SK-N-SH (cell line): Measurements from ENCODE around the gene KRT85. TPM values are rescaled to one million over a fixed set of nuclear protein-coding genes. Genes with fewer than 3 reads are reported as not detected.

Experiments
- CTCF ChIA-PET: fragments of 300-600, 350-600 bp; formaldehyde crosslinking; extraction: SDS; loops from one replicate; lab custom pipeline; 2021; lab: Yijun Ruan, JAX
- POLR2A ChIA-PET: fragments of 350-600 bp; sonication (Branson Sonifier 250); formaldehyde crosslinking; extraction: SDS; loops from one replicate; lab custom pipeline; 2020; ENCODE audit warnings: antibody characterized with exemption, inconsistent platforms; lab: Yijun Ruan, JAX
- DNase-seq: peaks from one replicate; pipeline ENCODE4 v3.0.0; 2012
- H2AFZ ChIP-seq: fragments of 200-600 bp; sonication (generic); 2 replicates; pipeline ENCODE4 v1.8.1; 2016; ENCODE audit warnings: antibody characterized with exemption, mild to moderate bottlenecking, low read depth
- H3F3A ChIP-seq: fragments of 200-600 bp; sonication (generic); replicated peaks from 2 replicates; pipeline ENCODE3; 2016; ENCODE audit warnings: antibody characterized with exemption, mild to moderate bottlenecking; ENCODE audit not compliant: insufficient read depth
- H3K27ac ChIP-seq, 2 experiments: fragments of 200-500 bp in 1 of 2; fragments of 200-600 bp in 1 of 2; sonication (Bioruptor generic) in 1 of 2; sonication (generic), shearing (Covaris generic) in 1 of 2; 2 replicates each; pipeline versions ENCODE4 v1.5.1 to v1.6.1; 2014 to 2016; ENCODE audit warnings: low read depth in 2 of 2, inconsistent platforms in 1 of 2, low read length in 1 of 2, mild to moderate bottlenecking in 1 of 2, mixed read lengths in 1 of 2
- H3K27me3 ChIP-seq: fragments of 200-600 bp; sonication (generic), shearing (Covaris generic); 2 replicates; pipeline ENCODE4 v1.6.1; 2016; ENCODE audit warnings: mixed run types; ENCODE audit not compliant: insufficient read depth
- H3K36me3 ChIP-seq, 2 experiments: fragments of 200-500 bp in 1 of 2; fragments of 200-600 bp in 1 of 2; sonication (Bioruptor generic) in 1 of 2; sonication (generic) in 1 of 2; replicated peaks in 1 of 2; 2 replicates each; pipeline versions ENCODE3 to v1.5.1; 2014 to 2016; ENCODE audit warnings: low read length in 1 of 2, mild to moderate bottlenecking in 1 of 2; ENCODE audit not compliant: insufficient read depth in 2 of 2, control insufficient read depth in 1 of 2
- H3K4me1 ChIP-seq, 2 experiments: fragments of 200-500 bp in 1 of 2; fragments of 200-600 bp in 1 of 2; sonication (Bioruptor generic) in 1 of 2; sonication (generic), shearing (Covaris generic) in 1 of 2; 2 replicates each; pipeline versions ENCODE4 v1.5.1 to v1.6.1; 2014 to 2016; ENCODE audit warnings: low read depth in 1 of 2, low read length in 1 of 2, mixed run types in 1 of 2; ENCODE audit not compliant: insufficient read depth in 2 of 2, control insufficient read depth in 1 of 2
- H3K4me2 ChIP-seq: fragments of 200-600 bp; sonication (generic), shearing (Covaris generic); 2 replicates; pipeline ENCODE4 v1.6.1; 2017; ENCODE audit warnings: mixed run types
- H3K4me3 ChIP-seq, 2 experiments: fragments of 200-500 bp in 1 of 2; fragments of 200-600 bp in 1 of 2; sonication (Bioruptor generic) in 1 of 2; sonication (generic), shearing (Covaris generic) in 1 of 2; 2 replicates each; pipeline versions ENCODE4 v1.5.1 to v1.8.1; 2014 to 2016; ENCODE audit warnings: low read depth in 2 of 2, inconsistent platforms in 1 of 2, low read length in 1 of 2, mild to moderate bottlenecking in 1 of 2, mixed read lengths in 1 of 2, moderate library complexity in 1 of 2
- H3K79me2 ChIP-seq: fragments of 200-600 bp; sonication (generic); 2 replicates; pipeline ENCODE4 v1.8.1; 2017; ENCODE audit warnings: mild to moderate bottlenecking; ENCODE audit not compliant: insufficient read depth
- H3K9ac ChIP-seq: fragments of 200-600 bp; sonication (generic); 2 replicates; pipeline ENCODE4 v1.6.1; 2017; ENCODE audit warnings: mixed run types
- H3K9me2 ChIP-seq: fragments of 200-600 bp; sonication (generic); 2 replicates; pipeline ENCODE4 v1.6.1; 2017; ENCODE audit warnings: mixed run types
- H3K9me3 ChIP-seq: fragments of 200-600 bp; sonication (generic); 2 replicates; pipeline ENCODE4 v1.6.1; 2017; ENCODE audit warnings: mixed run types, mild to moderate bottlenecking, moderate library complexity
- H4K20me1 ChIP-seq: fragments of 200-600 bp; sonication (generic); 2 replicates; pipeline ENCODE4 v1.6.1; 2017; ENCODE audit warnings: mild to moderate bottlenecking, mixed run types; ENCODE audit not compliant: insufficient read depth
- CHD2 ChIP-seq: fragments of 150-350 bp; IDR thresholded peaks from 2 replicates; pipeline ENCODE4 v1.6.1; 2018; ENCODE audit warnings: low read length; ENCODE audit not compliant: partially characterized antibody
- CTCF ChIP-seq: fragments of 200-600 bp; sonication (generic); IDR thresholded peaks from 2 replicates; pipeline ENCODE4 v1.6.1; 2017; ENCODE audit warnings: antibody characterized with exemption, mild to moderate bottlenecking, moderate library complexity
- ELF1 ChIP-seq: IDR thresholded peaks from 2 replicates; pipeline ENCODE4 v1.4.0; 2012
- EP300 ChIP-seq, 2 experiments: IDR thresholded peaks; 2 replicates each; pipeline versions ENCODE4 v1.4.0 to v1.6.1; 2012; ENCODE audit warnings: borderline replicate concordance in 1 of 2, low read depth in 1 of 2, low read length in 1 of 2
- EZH2phosphoT487 ChIP-seq: fragments of 200-600 bp; sonication (generic); IDR thresholded peaks from 2 replicates; pipeline ENCODE4 v1.6.1; 2017; ENCODE audit warnings: low read depth, mixed run types, mild to moderate bottlenecking, antibody characterized with exemption, moderate library complexity, borderline replicate concordance
- NFIC ChIP-seq: IDR thresholded peaks from 2 replicates; pipeline ENCODE4 v1.4.0; 2012; ENCODE audit warnings: borderline replicate concordance
- POLR2AphosphoS5 ChIP-seq: IDR thresholded peaks from 2 replicates; pipeline ENCODE4 v1.6.1; 2012; ENCODE audit warnings: low read depth, low read length
- RCOR1 ChIP-seq: fragments of 150-350 bp; IDR thresholded peaks from 2 replicates; pipeline ENCODE4 v1.6.1; 2017; ENCODE audit warnings: antibody characterized with exemption, low read length
- REST ChIP-seq: IDR thresholded peaks from 2 replicates; pipeline ENCODE4 v1.6.1; 2012; ENCODE audit warnings: mild to moderate bottlenecking, low read depth, low read length, moderate library complexity
- RFX5 ChIP-seq: IDR thresholded peaks from 2 replicates; pipeline ENCODE4 v1.6.1; 2012; ENCODE audit warnings: mild to moderate bottlenecking, improper control_type of control experiment, low read length
- RXRA ChIP-seq: IDR thresholded peaks from 2 replicates; pipeline ENCODE4 v1.4.0; 2012; ENCODE audit warnings: low read depth, mild to moderate bottlenecking, borderline replicate concordance
- SIN3A ChIP-seq: IDR thresholded peaks from 2 replicates; pipeline ENCODE4 v1.6.1; 2012; ENCODE audit warnings: low read depth, mild to moderate bottlenecking, low read length, moderate library complexity, borderline replicate concordance
- SMC3 ChIP-seq: IDR thresholded peaks from 2 replicates; pipeline ENCODE4 v1.6.1; 2012; ENCODE audit warnings: low read depth, low read length, improper control_type of control experiment
- TEAD4 ChIP-seq: IDR thresholded peaks from 2 replicates; pipeline ENCODE4 v1.4.0; 2012; ENCODE audit warnings: mild to moderate bottlenecking, borderline replicate concordance; ENCODE audit not compliant: insufficient read depth
- USF1 ChIP-seq: IDR thresholded peaks from 2 replicates; pipeline ENCODE4 v1.4.0; 2012; ENCODE audit warnings: low read depth, borderline replicate concordance
- YY1 ChIP-seq: IDR thresholded peaks from 2 replicates; pipeline ENCODE4 v1.4.0; 2012; ENCODE audit warnings: low read depth, mild to moderate bottlenecking
- WGBS: methylation state at CpG from one replicate; pipeline ENCODE4 v1.1.6; 2017; ENCODE audit warnings: low lambda C conversion rate; 5-methylcytosine and 5-hydroxymethylcytosine counted together
- polyA plus RNA-seq, 3 experiments: library from polyadenylated mRNA; depleted of rRNA; stranded (reverse); fragments of >200 nt; gene quantifications; 2 replicates each; pipeline ENCODE4 v1.2.3, GENCODE V29; 2012

The KRT85 gene
- polyA plus RNA-seq, 1 of the 3 experiments (the other 2 are of a cell fraction), result not detected

GRCh38 chr12:52359621-52360061 is 7.6 kb downstream of the KRT85 start:
- no peaks in the 10 kb centered on the region for H3K9me2 ChIP-seq
- POLR2A ChIA-PET, result no interaction called here
- H4K20me1 ChIP-seq, result no peaks in the 10 kb centered on the region
- 37% methylated on average over 5 of the region's 5 CpGs for WGBS
- TF ChIP-seq YY1 (no peak), ELF1 (no peak), CHD2 (no peak), USF1 (no peak), EZH2phosphoT487 (no peak), RCOR1 (no peak), REST (no peak), EP300 (IDR thresholded peaks at IDR 0.05; ENCODE audit: borderline replicate concordance in 1 of 2, low read depth in 1 of 2, low read length in 1 of 2) (no peak), RFX5 (no peak), SIN3A (no peak), NFIC (no peak), POLR2AphosphoS5 (no peak), TEAD4 (no peak), SMC3 (no peak), RXRA (no peak), CTCF (no peak)
- no peak overlapping the region for H3K27ac ChIP-seq
- CTCF ChIA-PET, result interaction anchor here (1.0 to 3.7 kb wide), 4 partner anchors 12 to 520 kb away, joined by 3 to 35 read pairs (median 4); no protein-coding TSS in a partner anchor
- no peaks in the 10 kb centered on the region for H3K4me1 ChIP-seq
- H3K79me2 ChIP-seq, result no peaks in the 10 kb centered on the region
- no peak overlapping the region for H3K4me2 ChIP-seq
- no peak for DNase-seq
- no peak overlapping the region for H3K4me3 ChIP-seq
- H3K9me3 ChIP-seq, result no peaks in the 10 kb centered on the region
- no peak overlapping the region for H2AFZ ChIP-seq
- peaks cover 24% of the 10 kb centered on the region for H3K27me3 ChIP-seq
- H3K9ac ChIP-seq, result no peak overlapping the region
- H3F3A ChIP-seq, result no peaks in the 10 kb centered on the region
- no peaks in the 10 kb centered on the region for H3K36me3 ChIP-seq
